OCI-LY1 (cell line): Measurements from ENCODE around the gene GON7.
"Not testable (repeated sequence)": the region's sequence is repeated elsewhere in the genome, so short reads cannot be mapped to it uniquely, and the experiment has no call there.

Source experiments
- EZH2 ChIP-seq: fragments of 200-600 bp; sonication (generic), shearing (Covaris generic); IDR thresholded peaks from 2 replicates; pipeline ENCODE4 v1.8.0; 2017; ENCODE audit warnings: borderline replicate concordance, mixed run types, mild to moderate bottlenecking, antibody characterized with exemption, low read length, moderate library complexity, mixed read lengths
- TF ChIP-seq, protein P1 (sequence below): fragments of 200-600 bp; sonication (generic), shearing (Covaris generic); IDR thresholded peaks from 2 replicates; pipeline ENCODE4 v1.5.1; 2017; ENCODE audit warnings: mild to moderate bottlenecking, antibody characterized with exemption, low read length, moderate library complexity, mixed read lengths

DNA sequence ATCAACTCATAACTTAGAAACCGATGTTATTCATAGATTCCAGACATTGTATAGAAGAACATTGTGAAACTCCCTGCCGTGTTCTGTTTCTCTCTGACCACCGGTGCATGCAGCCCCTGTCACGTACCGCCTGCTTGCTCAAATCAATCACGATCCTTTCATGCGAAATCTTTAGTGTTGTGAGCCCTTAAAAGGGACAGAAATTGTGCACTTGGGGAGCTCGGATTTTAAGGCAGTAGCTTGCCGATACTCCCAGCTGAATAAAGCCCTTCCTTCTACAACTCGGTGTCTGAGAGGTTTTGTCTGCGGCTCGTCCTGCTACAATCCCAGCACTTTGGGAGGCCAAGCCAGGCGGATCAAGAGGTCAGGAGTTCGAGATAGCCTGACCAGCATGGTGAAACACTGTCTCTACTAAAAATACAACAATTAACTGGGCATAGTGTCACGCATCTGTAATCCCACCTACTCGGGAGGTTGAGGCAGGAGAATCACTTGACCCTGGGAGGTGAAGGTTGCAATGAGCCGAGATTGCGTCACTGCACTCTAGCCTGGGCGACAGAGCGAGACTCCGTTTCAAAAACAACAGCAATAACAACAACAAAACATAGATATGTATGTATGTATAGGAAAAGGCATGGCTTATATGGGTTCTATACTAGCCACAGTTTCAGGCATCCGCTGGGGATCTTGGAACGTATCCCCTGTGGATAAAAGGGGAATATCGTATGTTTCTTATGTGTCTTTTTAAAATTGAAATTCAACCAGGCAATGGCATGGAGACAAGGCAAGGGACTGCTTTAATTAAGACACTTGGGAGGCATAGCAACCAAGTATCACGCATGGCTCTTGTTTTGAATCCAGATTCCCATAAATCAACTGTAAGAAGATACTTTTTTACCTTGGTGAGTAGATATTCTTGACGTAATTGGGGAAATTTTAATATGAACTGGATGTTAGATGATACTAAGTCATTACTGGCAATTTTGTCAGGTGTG is 41.3 kb downstream of the GON7 start:
- TF ChIP-seq, protein P1, sequence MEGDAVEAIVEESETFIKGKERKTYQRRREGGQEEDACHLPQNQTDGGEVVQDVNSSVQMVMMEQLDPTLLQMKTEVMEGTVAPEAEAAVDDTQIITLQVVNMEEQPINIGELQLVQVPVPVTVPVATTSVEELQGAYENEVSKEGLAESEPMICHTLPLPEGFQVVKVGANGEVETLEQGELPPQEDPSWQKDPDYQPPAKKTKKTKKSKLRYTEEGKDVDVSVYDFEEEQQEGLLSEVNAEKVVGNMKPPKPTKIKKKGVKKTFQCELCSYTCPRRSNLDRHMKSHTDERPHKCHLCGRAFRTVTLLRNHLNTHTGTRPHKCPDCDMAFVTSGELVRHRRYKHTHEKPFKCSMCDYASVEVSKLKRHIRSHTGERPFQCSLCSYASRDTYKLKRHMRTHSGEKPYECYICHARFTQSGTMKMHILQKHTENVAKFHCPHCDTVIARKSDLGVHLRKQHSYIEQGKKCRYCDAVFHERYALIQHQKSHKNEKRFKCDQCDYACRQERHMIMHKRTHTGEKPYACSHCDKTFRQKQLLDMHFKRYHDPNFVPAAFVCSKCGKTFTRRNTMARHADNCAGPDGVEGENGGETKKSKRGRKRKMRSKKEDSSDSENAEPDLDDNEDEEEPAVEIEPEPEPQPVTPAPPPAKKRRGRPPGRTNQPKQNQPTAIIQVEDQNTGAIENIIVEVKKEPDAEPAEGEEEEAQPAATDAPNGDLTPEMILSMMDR, result not testable (repeated sequence)
- TF ChIP-seq EZH2, result not testable (repeated sequence)
